CD4-positive, alpha-beta T cell treated with Interferon alpha-2 for 1 hour (primary cell): Measurements from ENCODE around the gene TAF10.

Experiments used
- DNase-seq, 2 donors: peaks; one replicate each; pipeline ENCODE4 v3.0.0-alpha.2; 2020 to 2022

TAF10 gene

GRCh38 chr11:6576471-6577373, 35.3 kb downstream of the TAF10 start:
- no peak for DNase-seq

GRCh38 chr11:6574816-6575715, 37.0 kb downstream of the TAF10 start:
- no peak for DNase-seq

GRCh38 chr11:6572215-6572614, 39.8 kb downstream of the TAF10 start:
- no peak for DNase-seq

- no peak for DNase-seq
Observed at GRCh38 chr11:6571434-6572008, 40.5 kb downstream of the TAF10 start.

GRCh38 chr11:6570691-6571427, 41.2 kb downstream of the TAF10 start:
- no peak for DNase-seq

GRCh38 chr11:6569706-6570105, 42.3 kb downstream of the TAF10 start:
- DNase-seq, result no peak

GRCh38 chr11:6568191-6568918, 43.7 kb downstream of the TAF10 start:
- DNase-seq, result no peak

GRCh38 chr11:6567371-6567745, 44.7 kb downstream of the TAF10 start:
- DNase-seq, result no peak

- no peak for DNase-seq
Observed at GRCh38 chr11:6566704-6567370, 45.2 kb downstream of the TAF10 start.

- no peak for DNase-seq
Observed at GRCh38 chr11:6565988-6566703, 45.9 kb downstream of the TAF10 start.

- no peak for DNase-seq
Observed at GRCh38 chr11:6565325-6565724, 46.7 kb downstream of the TAF10 start.

- DNase-seq, result no peak
Observed at GRCh38 chr11:6563667-6564066, 48.3 kb downstream of the TAF10 start.

- no peak for DNase-seq
Observed at GRCh38 chr11:6563121-6563619, 48.8 kb downstream of the TAF10 start.

- DNase-seq, result no peak
Observed at GRCh38 chr11:6561288-6561687, 50.7 kb downstream of the TAF10 start.
